Measurements from ENCODE around the gene LPIN2.

DNA sequence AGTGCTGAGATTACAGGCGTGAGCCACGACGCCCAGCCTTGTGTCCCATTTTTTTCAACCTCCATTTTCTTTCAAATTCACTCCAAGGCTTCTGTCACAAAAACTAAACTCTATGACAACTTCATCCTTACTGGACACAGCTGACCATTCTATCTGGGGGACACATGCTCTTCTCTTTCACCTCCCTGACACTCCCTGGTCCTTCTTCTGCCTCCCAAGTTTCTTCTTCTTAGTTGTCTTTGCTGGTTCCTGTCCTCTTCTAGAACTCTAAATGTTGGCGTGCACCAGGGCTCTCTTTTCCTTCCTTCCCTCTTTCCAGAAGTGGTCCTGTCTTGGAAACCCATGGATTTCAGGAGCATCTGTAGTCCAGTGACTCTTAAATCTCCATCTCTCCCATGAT, 40.1 kb upstream of the LPIN2 start:
- TF ChIP-seq, protein P1, sequence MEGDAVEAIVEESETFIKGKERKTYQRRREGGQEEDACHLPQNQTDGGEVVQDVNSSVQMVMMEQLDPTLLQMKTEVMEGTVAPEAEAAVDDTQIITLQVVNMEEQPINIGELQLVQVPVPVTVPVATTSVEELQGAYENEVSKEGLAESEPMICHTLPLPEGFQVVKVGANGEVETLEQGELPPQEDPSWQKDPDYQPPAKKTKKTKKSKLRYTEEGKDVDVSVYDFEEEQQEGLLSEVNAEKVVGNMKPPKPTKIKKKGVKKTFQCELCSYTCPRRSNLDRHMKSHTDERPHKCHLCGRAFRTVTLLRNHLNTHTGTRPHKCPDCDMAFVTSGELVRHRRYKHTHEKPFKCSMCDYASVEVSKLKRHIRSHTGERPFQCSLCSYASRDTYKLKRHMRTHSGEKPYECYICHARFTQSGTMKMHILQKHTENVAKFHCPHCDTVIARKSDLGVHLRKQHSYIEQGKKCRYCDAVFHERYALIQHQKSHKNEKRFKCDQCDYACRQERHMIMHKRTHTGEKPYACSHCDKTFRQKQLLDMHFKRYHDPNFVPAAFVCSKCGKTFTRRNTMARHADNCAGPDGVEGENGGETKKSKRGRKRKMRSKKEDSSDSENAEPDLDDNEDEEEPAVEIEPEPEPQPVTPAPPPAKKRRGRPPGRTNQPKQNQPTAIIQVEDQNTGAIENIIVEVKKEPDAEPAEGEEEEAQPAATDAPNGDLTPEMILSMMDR (IDR thresholded peaks at IDR 0.05) = no peak
- TF ChIP-seq POLR2A (IDR thresholded peaks at IDR 0.05) = no peak

Measured in lower leg skin (tissue), 3 donors.